SK-N-SH (cell line): ENCODE results near the gene RPGRIP1L. TPM values are rescaled to one million over a fixed set of nuclear protein-coding genes. Genes with fewer than 3 reads are reported as not detected.

ENCODE experiments used
- CTCF ChIA-PET: fragments of 300-600, 350-600 bp; formaldehyde crosslinking; extraction: SDS; loops from one replicate; lab custom pipeline; 2021; lab: Yijun Ruan, JAX
- POLR2A ChIA-PET: fragments of 350-600 bp; sonication (Branson Sonifier 250); formaldehyde crosslinking; extraction: SDS; loops from one replicate; lab custom pipeline; 2020; ENCODE audit warnings: antibody characterized with exemption, inconsistent platforms; lab: Yijun Ruan, JAX
- DNase-seq: peaks from one replicate; pipeline ENCODE4 v3.0.0; 2012
- H2AFZ ChIP-seq: fragments of 200-600 bp; sonication (generic); 2 replicates; pipeline ENCODE4 v1.8.1; 2016; ENCODE audit warnings: antibody characterized with exemption, mild to moderate bottlenecking, low read depth
- H3F3A ChIP-seq: fragments of 200-600 bp; sonication (generic); replicated peaks from 2 replicates; pipeline ENCODE3; 2016; ENCODE audit warnings: antibody characterized with exemption, mild to moderate bottlenecking; ENCODE audit not compliant: insufficient read depth
- H3K27ac ChIP-seq, 2 experiments: fragments of 200-500 bp in 1 of 2; fragments of 200-600 bp in 1 of 2; sonication (Bioruptor generic) in 1 of 2; sonication (generic), shearing (Covaris generic) in 1 of 2; 2 replicates each; pipeline versions ENCODE4 v1.5.1 to v1.6.1; 2014 to 2016; ENCODE audit warnings: low read depth in 2 of 2, inconsistent platforms in 1 of 2, low read length in 1 of 2, mild to moderate bottlenecking in 1 of 2, mixed read lengths in 1 of 2
- H3K27me3 ChIP-seq: fragments of 200-600 bp; sonication (generic), shearing (Covaris generic); 2 replicates; pipeline ENCODE4 v1.6.1; 2016; ENCODE audit warnings: mixed run types; ENCODE audit not compliant: insufficient read depth
- H3K36me3 ChIP-seq, 2 experiments: fragments of 200-500 bp in 1 of 2; fragments of 200-600 bp in 1 of 2; sonication (Bioruptor generic) in 1 of 2; sonication (generic) in 1 of 2; replicated peaks in 1 of 2; 2 replicates each; pipeline versions ENCODE3 to v1.5.1; 2014 to 2016; ENCODE audit warnings: low read length in 1 of 2, mild to moderate bottlenecking in 1 of 2; ENCODE audit not compliant: insufficient read depth in 2 of 2, control insufficient read depth in 1 of 2
- H3K4me1 ChIP-seq, 2 experiments: fragments of 200-500 bp in 1 of 2; fragments of 200-600 bp in 1 of 2; sonication (Bioruptor generic) in 1 of 2; sonication (generic), shearing (Covaris generic) in 1 of 2; 2 replicates each; pipeline versions ENCODE4 v1.5.1 to v1.6.1; 2014 to 2016; ENCODE audit warnings: low read depth in 1 of 2, low read length in 1 of 2, mixed run types in 1 of 2; ENCODE audit not compliant: insufficient read depth in 2 of 2, control insufficient read depth in 1 of 2
- H3K4me2 ChIP-seq: fragments of 200-600 bp; sonication (generic), shearing (Covaris generic); 2 replicates; pipeline ENCODE4 v1.6.1; 2017; ENCODE audit warnings: mixed run types
- H3K4me3 ChIP-seq, 2 experiments: fragments of 200-500 bp in 1 of 2; fragments of 200-600 bp in 1 of 2; sonication (Bioruptor generic) in 1 of 2; sonication (generic), shearing (Covaris generic) in 1 of 2; 2 replicates each; pipeline versions ENCODE4 v1.5.1 to v1.8.1; 2014 to 2016; ENCODE audit warnings: low read depth in 2 of 2, inconsistent platforms in 1 of 2, low read length in 1 of 2, mild to moderate bottlenecking in 1 of 2, mixed read lengths in 1 of 2, moderate library complexity in 1 of 2
- H3K79me2 ChIP-seq: fragments of 200-600 bp; sonication (generic); 2 replicates; pipeline ENCODE4 v1.8.1; 2017; ENCODE audit warnings: mild to moderate bottlenecking; ENCODE audit not compliant: insufficient read depth
- H3K9ac ChIP-seq: fragments of 200-600 bp; sonication (generic); 2 replicates; pipeline ENCODE4 v1.6.1; 2017; ENCODE audit warnings: mixed run types
- H3K9me2 ChIP-seq: fragments of 200-600 bp; sonication (generic); 2 replicates; pipeline ENCODE4 v1.6.1; 2017; ENCODE audit warnings: mixed run types
- H3K9me3 ChIP-seq: fragments of 200-600 bp; sonication (generic); 2 replicates; pipeline ENCODE4 v1.6.1; 2017; ENCODE audit warnings: mixed run types, mild to moderate bottlenecking, moderate library complexity
- H4K20me1 ChIP-seq: fragments of 200-600 bp; sonication (generic); 2 replicates; pipeline ENCODE4 v1.6.1; 2017; ENCODE audit warnings: mild to moderate bottlenecking, mixed run types; ENCODE audit not compliant: insufficient read depth
- ELF1 ChIP-seq: IDR thresholded peaks from 2 replicates; pipeline ENCODE4 v1.4.0; 2012
- FOXM1 ChIP-seq: IDR thresholded peaks from 2 replicates; pipeline ENCODE4 v1.4.0; 2012; ENCODE audit warnings: low read depth, mild to moderate bottlenecking
- GABPA ChIP-seq: IDR thresholded peaks from 2 replicates; pipeline ENCODE4 v1.4.0; 2012; ENCODE audit warnings: low read depth, mild to moderate bottlenecking
- GATA2 ChIP-seq: sonication (generic); formaldehyde crosslinking; IDR thresholded peaks from 2 replicates; pipeline ENCODE4 v1.5.0; 2020; ENCODE audit warnings: mild to moderate bottlenecking, missing genetic modification reagents
- JUND ChIP-seq: IDR thresholded peaks from 2 replicates; pipeline ENCODE4 v1.4.0; 2012
- MEF2A ChIP-seq: IDR thresholded peaks from 2 replicates; pipeline ENCODE4 v1.4.0; 2012; ENCODE audit warnings: low read depth, borderline replicate concordance
- MXI1 ChIP-seq: IDR thresholded peaks from 2 replicates; pipeline ENCODE4 v1.6.1; 2012; ENCODE audit warnings: mild to moderate bottlenecking, low read depth, low read length, improper control_type of control experiment
- POLR2AphosphoS5 ChIP-seq: IDR thresholded peaks from 2 replicates; pipeline ENCODE4 v1.6.1; 2012; ENCODE audit warnings: low read depth, low read length
- RAD21 ChIP-seq: IDR thresholded peaks from 2 replicates; pipeline ENCODE4 v1.6.1; 2012; ENCODE audit warnings: mild to moderate bottlenecking, low read length
- TEAD4 ChIP-seq: IDR thresholded peaks from 2 replicates; pipeline ENCODE4 v1.4.0; 2012; ENCODE audit warnings: mild to moderate bottlenecking, borderline replicate concordance; ENCODE audit not compliant: insufficient read depth
- USF1 ChIP-seq: IDR thresholded peaks from 2 replicates; pipeline ENCODE4 v1.4.0; 2012; ENCODE audit warnings: low read depth, borderline replicate concordance
- YY1 ChIP-seq: IDR thresholded peaks from 2 replicates; pipeline ENCODE4 v1.4.0; 2012; ENCODE audit warnings: low read depth, mild to moderate bottlenecking
- WGBS: methylation state at CpG from one replicate; pipeline ENCODE4 v1.1.6; 2017; ENCODE audit warnings: low lambda C conversion rate; 5-methylcytosine and 5-hydroxymethylcytosine counted together
- polyA plus RNA-seq, 3 experiments: library from polyadenylated mRNA; depleted of rRNA; stranded (reverse); fragments of >200 nt; gene quantifications; 2 replicates each; pipeline ENCODE4 v1.2.3, GENCODE V29; 2012
- TF ChIP-seq, protein P1 (sequence below): IDR thresholded peaks from 2 replicates; pipeline ENCODE4; 2012
- TF ChIP-seq, protein P2 (sequence below): IDR thresholded peaks from 2 replicates; pipeline ENCODE4 v1.4.0; 2012; ENCODE audit warnings: low read depth
- TF ChIP-seq, protein P3 (sequence below): IDR thresholded peaks from 2 replicates; pipeline ENCODE4 v1.6.1; 2012; ENCODE audit warnings: mild to moderate bottlenecking, low read depth, low read length, moderate library complexity
- TF ChIP-seq, protein P4 (sequence below): fragments of 200-600 bp; sonication (generic); IDR thresholded peaks from 2 replicates; pipeline ENCODE4 v1.6.1; 2017; ENCODE audit warnings: antibody characterized with exemption, mild to moderate bottlenecking, moderate library complexity

Gene RPGRIP1L
- polyA plus RNA-seq, 1 of the 3 experiments (the other 2 are of a cell fraction), result 5.7 TPM

DNA sequence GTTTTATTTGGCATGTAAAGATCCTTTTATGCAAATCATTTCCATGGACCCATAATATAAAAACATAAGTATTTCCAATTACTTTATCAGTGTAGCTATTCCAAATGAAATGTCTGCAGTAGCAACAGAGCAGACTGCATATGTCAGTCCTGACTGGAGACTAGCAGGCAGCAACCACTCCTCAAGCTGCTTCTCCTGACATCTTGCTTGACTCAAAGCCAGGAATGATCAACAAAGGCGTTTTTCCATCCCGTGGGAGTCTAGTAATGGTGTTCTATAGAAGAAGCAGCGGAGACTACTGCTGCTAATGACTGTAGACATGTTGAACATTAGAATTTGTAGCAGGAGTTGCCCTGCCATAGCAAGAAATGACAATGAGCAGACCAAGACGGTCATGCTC lies 127.4 kb downstream of the RPGRIP1L start:
- 27% methylated on average over 4 of the region's 4 CpGs for WGBS
- Histone ChIP-seq H3F3A (no peaks in the 10 kb centered on the region), H3K4me2 (no peak overlapping the region), H3K9ac (no peak overlapping the region), H2AFZ (no peak overlapping the region), H3K4me1 (no peaks in the 10 kb centered on the region), H3K27me3 (no peaks in the 10 kb centered on the region), H3K4me3 (no peak overlapping the region), H3K9me2 (no peaks in the 10 kb centered on the region), H3K79me2 (no peaks in the 10 kb centered on the region), H4K20me1 (no peaks in the 10 kb centered on the region), H3K9me3 (no peaks in the 10 kb centered on the region), H3K27ac (no peak overlapping the region), H3K36me3 (no peaks in the 10 kb centered on the region)
- CTCF ChIA-PET, result no interaction called here
- TF ChIP-seq, protein P1, sequence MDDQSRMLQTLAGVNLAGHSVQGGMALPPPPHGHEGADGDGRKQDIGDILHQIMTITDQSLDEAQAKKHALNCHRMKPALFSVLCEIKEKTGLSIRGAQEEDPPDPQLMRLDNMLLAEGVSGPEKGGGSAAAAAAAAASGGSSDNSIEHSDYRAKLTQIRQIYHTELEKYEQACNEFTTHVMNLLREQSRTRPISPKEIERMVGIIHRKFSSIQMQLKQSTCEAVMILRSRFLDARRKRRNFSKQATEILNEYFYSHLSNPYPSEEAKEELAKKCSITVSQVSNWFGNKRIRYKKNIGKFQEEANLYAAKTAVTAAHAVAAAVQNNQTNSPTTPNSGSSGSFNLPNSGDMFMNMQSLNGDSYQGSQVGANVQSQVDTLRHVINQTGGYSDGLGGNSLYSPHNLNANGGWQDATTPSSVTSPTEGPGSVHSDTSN, result no peak
- TF ChIP-seq, protein P2, sequence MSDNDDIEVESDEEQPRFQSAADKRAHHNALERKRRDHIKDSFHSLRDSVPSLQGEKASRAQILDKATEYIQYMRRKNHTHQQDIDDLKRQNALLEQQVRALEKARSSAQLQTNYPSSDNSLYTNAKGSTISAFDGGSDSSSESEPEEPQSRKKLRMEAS, result no peak
- TF ChIP-seq POLR2AphosphoS5, result no peak
- TF ChIP-seq TEAD4, result no peak
- no peak for TF ChIP-seq ELF1
- no peak for TF ChIP-seq GATA2 (CRISPR knock-in tag)
- TF ChIP-seq, protein P3, sequence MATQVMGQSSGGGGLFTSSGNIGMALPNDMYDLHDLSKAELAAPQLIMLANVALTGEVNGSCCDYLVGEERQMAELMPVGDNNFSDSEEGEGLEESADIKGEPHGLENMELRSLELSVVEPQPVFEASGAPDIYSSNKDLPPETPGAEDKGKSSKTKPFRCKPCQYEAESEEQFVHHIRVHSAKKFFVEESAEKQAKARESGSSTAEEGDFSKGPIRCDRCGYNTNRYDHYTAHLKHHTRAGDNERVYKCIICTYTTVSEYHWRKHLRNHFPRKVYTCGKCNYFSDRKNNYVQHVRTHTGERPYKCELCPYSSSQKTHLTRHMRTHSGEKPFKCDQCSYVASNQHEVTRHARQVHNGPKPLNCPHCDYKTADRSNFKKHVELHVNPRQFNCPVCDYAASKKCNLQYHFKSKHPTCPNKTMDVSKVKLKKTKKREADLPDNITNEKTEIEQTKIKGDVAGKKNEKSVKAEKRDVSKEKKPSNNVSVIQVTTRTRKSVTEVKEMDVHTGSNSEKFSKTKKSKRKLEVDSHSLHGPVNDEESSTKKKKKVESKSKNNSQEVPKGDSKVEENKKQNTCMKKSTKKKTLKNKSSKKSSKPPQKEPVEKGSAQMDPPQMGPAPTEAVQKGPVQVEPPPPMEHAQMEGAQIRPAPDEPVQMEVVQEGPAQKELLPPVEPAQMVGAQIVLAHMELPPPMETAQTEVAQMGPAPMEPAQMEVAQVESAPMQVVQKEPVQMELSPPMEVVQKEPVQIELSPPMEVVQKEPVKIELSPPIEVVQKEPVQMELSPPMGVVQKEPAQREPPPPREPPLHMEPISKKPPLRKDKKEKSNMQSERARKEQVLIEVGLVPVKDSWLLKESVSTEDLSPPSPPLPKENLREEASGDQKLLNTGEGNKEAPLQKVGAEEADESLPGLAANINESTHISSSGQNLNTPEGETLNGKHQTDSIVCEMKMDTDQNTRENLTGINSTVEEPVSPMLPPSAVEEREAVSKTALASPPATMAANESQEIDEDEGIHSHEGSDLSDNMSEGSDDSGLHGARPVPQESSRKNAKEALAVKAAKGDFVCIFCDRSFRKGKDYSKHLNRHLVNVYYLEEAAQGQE, result no peak
- no peak for TF ChIP-seq YY1
- TF ChIP-seq MXI1, result no peak
- TF ChIP-seq, protein P4, sequence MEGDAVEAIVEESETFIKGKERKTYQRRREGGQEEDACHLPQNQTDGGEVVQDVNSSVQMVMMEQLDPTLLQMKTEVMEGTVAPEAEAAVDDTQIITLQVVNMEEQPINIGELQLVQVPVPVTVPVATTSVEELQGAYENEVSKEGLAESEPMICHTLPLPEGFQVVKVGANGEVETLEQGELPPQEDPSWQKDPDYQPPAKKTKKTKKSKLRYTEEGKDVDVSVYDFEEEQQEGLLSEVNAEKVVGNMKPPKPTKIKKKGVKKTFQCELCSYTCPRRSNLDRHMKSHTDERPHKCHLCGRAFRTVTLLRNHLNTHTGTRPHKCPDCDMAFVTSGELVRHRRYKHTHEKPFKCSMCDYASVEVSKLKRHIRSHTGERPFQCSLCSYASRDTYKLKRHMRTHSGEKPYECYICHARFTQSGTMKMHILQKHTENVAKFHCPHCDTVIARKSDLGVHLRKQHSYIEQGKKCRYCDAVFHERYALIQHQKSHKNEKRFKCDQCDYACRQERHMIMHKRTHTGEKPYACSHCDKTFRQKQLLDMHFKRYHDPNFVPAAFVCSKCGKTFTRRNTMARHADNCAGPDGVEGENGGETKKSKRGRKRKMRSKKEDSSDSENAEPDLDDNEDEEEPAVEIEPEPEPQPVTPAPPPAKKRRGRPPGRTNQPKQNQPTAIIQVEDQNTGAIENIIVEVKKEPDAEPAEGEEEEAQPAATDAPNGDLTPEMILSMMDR, result no peak
- no peak for TF ChIP-seq RAD21
- TF ChIP-seq USF1, result no peak
- no peak for TF ChIP-seq MEF2A
- TF ChIP-seq FOXM1, result no peak
- TF ChIP-seq GABPA, result no peak
- TF ChIP-seq JUND, result no peak
- POLR2A ChIA-PET, result no interaction called here
- no peak for DNase-seq
